K562 (cell line): ENCODE results near the gene KCNC3. TPM values are rescaled to one million over a fixed set of nuclear protein-coding genes. Genes with fewer than 3 reads are reported as not detected.
A peak's percentile ranks its signal among the peaks of the same experiment; 100 is the strongest.

Source experiments
- ATAC-seq: fragments of 200-7000 bp; cut with Tn5 transposase; 3 replicates; pipeline ENCODE4 v1.9.1; 2020; ENCODE audit warnings: moderate library complexity
- BruUV-seq: library from RNA; stranded (reverse); fragments of 400-500 nt; replicated peaks from 2 replicates; lab custom pipeline; 2021; lab: Mats Ljungman, UMichigan
- CTCF ChIA-PET: fragments of 300-600 bp; formaldehyde crosslinking; extraction: SDS; loops from one replicate; lab custom pipeline; 2021; ENCODE audit warnings: low intra/inter-chr PET ratio; lab: Yijun Ruan, JAX
- POLR2A ChIA-PET: fragments of 300-600, 350-650 bp; sonication (Branson Sonifier 250); formaldehyde crosslinking; extraction: SDS; loops from one replicate; lab custom pipeline; 2021; ENCODE audit warnings: antibody characterized with exemption, inconsistent platforms; lab: Yijun Ruan, JAX
- DNase-seq, 4 experiments: peaks; one replicate each; pipeline versions ENCODE4 v3.0.0 to v3.0.0-alpha.2; 2011 to 2018; ENCODE audit warnings: low spot score in 3 of 4, mixed read lengths in 3 of 4; ENCODE audit errors: extremely low read depth in 1 of 4
- FAIRE-seq: peaks from 2 replicates; lab custom pipeline; 2011; peaks lifted over from hg19 to GRCh38; lab: Jason Lieb, UNC
- H2AFZ ChIP-seq: 2 replicates; pipeline ENCODE4 v1.6.0; 2011; ENCODE audit warnings: low read depth, low read length, control low read depth, inconsistent platforms
- H3K27ac ChIP-seq: fragments of 200-600 bp; 3 replicates; pipeline ENCODE4 v1.8.0; 2011; ENCODE audit warnings: low read depth, mild to moderate bottlenecking, control low read depth, inconsistent platforms, low read length, moderate library complexity, mixed read lengths; ENCODE audit errors: extremely low read depth
- H3K27me3 ChIP-seq, 2 experiments: fragments of 300-600 bp in 1 of 2; 2 replicates in 1 of 2; 3 replicates in 1 of 2; pipeline versions ENCODE4 v1.6.0 to v1.8.0; 2011; ENCODE audit warnings: inconsistent platforms in 2 of 2, low read length in 2 of 2, mild to moderate bottlenecking in 1 of 2, mixed read lengths in 1 of 2, moderate library complexity in 1 of 2; ENCODE audit not compliant: control insufficient read depth in 2 of 2, insufficient read depth in 2 of 2
- H3K36me3 ChIP-seq: fragments of 300-600 bp; 3 replicates; pipeline ENCODE4 v1.8.0; 2011; ENCODE audit warnings: mild to moderate bottlenecking, low read length, inconsistent platforms; ENCODE audit not compliant: control insufficient read depth, insufficient read depth
- H3K4me1 ChIP-seq, 2 experiments: fragments of 200-600 bp in 1 of 2; replicated peaks in 1 of 2; 2 replicates in 1 of 2; 3 replicates in 1 of 2; pipeline versions ENCODE4 v1.5.1 to v1.8.0; 2011; ENCODE audit warnings: inconsistent platforms in 2 of 2, low read length in 2 of 2, mild to moderate bottlenecking in 1 of 2, mixed read lengths in 1 of 2, moderate library complexity in 1 of 2; ENCODE audit not compliant: control insufficient read depth in 2 of 2, insufficient read depth in 2 of 2
- H3K4me2 ChIP-seq: 2 replicates; pipeline ENCODE4 v1.6.1; 2011; ENCODE audit warnings: low read length, control low read depth, inconsistent platforms, mixed read lengths; ENCODE audit not compliant: insufficient read depth
- H3K4me3 ChIP-seq: fragments of 200-600 bp; sonication (generic), shearing (Covaris generic); 2 replicates; pipeline ENCODE4 v1.5.1; 2016; ENCODE audit warnings: control low read depth, inconsistent platforms
- H3K79me2 ChIP-seq: fragments of 200-600 bp; 3 replicates; pipeline ENCODE4 v1.8.0; 2011; ENCODE audit warnings: low read length, inconsistent platforms; ENCODE audit not compliant: control insufficient read depth, insufficient read depth
- H3K9ac ChIP-seq, 2 experiments: 2 replicates each; pipeline versions ENCODE4 v1.6.0 to v1.6.1; 2011; ENCODE audit warnings: low read depth in 2 of 2, low read length in 2 of 2, control low read depth in 1 of 2, inconsistent platforms in 1 of 2, mild to moderate bottlenecking in 1 of 2, mixed read lengths in 1 of 2; ENCODE audit not compliant: insufficient read depth in 1 of 2
- H3K9me1 ChIP-seq: one replicate; pipeline ENCODE4 v1.6.0; 2011; ENCODE audit warnings: inconsistent platforms, mild to moderate bottlenecking, low read length, moderate library complexity; ENCODE audit not compliant: control insufficient read depth, insufficient read depth
- H3K9me3 ChIP-seq: replicated peaks from 2 replicates; pipeline ENCODE4 v1.5.1; 2011; ENCODE audit warnings: low read depth, low read length, inconsistent platforms; ENCODE audit not compliant: control insufficient read depth, insufficient read depth
- H4K20me1 ChIP-seq: replicated peaks from 2 replicates; pipeline ENCODE4 v1.6.1; 2011; ENCODE audit warnings: low read length, inconsistent platforms, mixed read lengths; ENCODE audit not compliant: control insufficient read depth, insufficient read depth
- ZNF644 ChIP-seq: fragments of 200-800 bp; sonication (Bioruptor generic); IDR thresholded peaks from 2 replicates; pipeline ENCODE4 v1.6.1; 2016; ENCODE audit warnings: low read depth, missing genetic modification characterization, missing compliant biosample characterization
- WGBS: fragments of 100-300 bp; shearing (Covaris generic); methylation state at CpG from one replicate; pipeline ENCODE4 v1.1.6; 2016; ENCODE audit warnings: low coverage, mixed read lengths; ENCODE audit not compliant: insufficient coverage; ENCODE audit errors: missing lambda C conversion rate; 5-methylcytosine and 5-hydroxymethylcytosine counted together
- in situ Hi-C: fragments of 300-500 bp; cut with MboI; formaldehyde crosslinking; loops from 4 replicates; pipeline ENCODE4 v1.15.0; 2018; ENCODE audit warnings: inconsistent platforms, mixed read lengths
- intact Hi-C: fragments of 100-400 bp; cut with micrococcal nuclease; formaldehyde crosslinking; loops from 2 replicates; pipeline ENCODE4 v1.14.2; 2022
- polyA plus RNA-seq, 8 experiments: library from polyadenylated mRNA; depleted of rRNA in 4 of 8; stranded (reverse) in 5 of 8; unstranded in 3 of 8; fragments of >200 nt; fragmentation: Nextera tagmentation in 2 of 8; fragmentation: Illumina TruSeq in 1 of 8; extraction: Ambion mirVana in 2 of 8; extraction: Trizol in 1 of 8; gene quantifications; 2 replicates each; pipeline versions ENCODE4 v1.2.1 to v1.2.3, GENCODE V29; 2011 to 2014; ENCODE audit warnings: inconsistent platforms in 1 of 8, missing spikeins in 1 of 8
- total RNA-seq, 7 experiments: library from RNA; depleted of rRNA in 6 of 7; stranded (reverse); fragments of >200 nt in 6 of 7; fragmentation: Illumina TruSeq in 2 of 7; extraction: Trizol in 2 of 7; gene quantifications; 2 replicates each; pipeline versions ENCODE4 v1.2.1 to v1.2.3, GENCODE V29; 2011 to 2021; ENCODE audit warnings: low replicate concordance in 1 of 7
- TF ChIP-seq, protein P1 (sequence below), 2 experiments: fragments of 150-350 bp in 1 of 2; IDR thresholded peaks; 2 replicates each; pipeline ENCODE4 v1.6.1; 2012 to 2016; ENCODE audit warnings: low read depth in 2 of 2, low read length in 2 of 2, mild to moderate bottlenecking in 1 of 2, moderate library complexity in 1 of 2
- TF ChIP-seq, protein P2 (sequence below): fragments of 250-450 bp; sonication (Bioruptor Pico); IDR thresholded peaks from 2 replicates; pipeline ENCODE4 v1.8.0; 2022; ENCODE audit warnings: moderate library complexity, mild to moderate bottlenecking, inconsistent platforms
- TF ChIP-seq, protein P3 (sequence below), 2 experiments: fragments of 450-650 bp in 1 of 2; sonication (generic) in 1 of 2; formaldehyde crosslinking in 1 of 2; IDR thresholded peaks; 2 replicates each; pipeline versions ENCODE4 v1.7.1 to v1.9.0; 2016 to 2022; ENCODE audit warnings: inconsistent platforms in 1 of 2, mild to moderate bottlenecking in 1 of 2, missing genetic modification reagents in 1 of 2

The KCNC3 gene
- total and polyA plus RNA-seq, 9 of the 15 experiments (the other 6 are each of a cell fraction or from before 2014, with no cell fraction given): 0.03 to 26.2 (median 2.0) TPM

DNA sequence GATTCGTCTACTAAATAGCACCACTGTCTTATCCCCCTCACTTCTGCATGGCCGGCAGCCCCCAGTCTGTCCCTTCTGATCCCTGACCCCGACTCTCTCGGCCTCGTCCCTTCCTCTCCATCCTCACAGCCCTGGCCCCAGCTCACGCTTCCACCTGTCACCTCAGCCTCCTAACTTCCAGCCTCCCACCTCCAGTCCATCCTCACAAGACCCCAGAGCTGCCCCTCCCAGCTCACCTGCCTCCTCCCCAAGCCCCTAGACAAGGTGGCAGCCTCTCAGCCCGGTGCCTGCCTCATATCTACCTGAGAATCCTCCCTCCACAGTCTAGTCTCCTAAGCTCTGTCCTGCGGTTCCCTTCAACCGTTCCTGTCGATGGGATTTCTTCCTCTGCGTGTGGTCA is 10.0 kb downstream of the KCNC3 start (continued):
- TF ChIP-seq, protein P1, sequence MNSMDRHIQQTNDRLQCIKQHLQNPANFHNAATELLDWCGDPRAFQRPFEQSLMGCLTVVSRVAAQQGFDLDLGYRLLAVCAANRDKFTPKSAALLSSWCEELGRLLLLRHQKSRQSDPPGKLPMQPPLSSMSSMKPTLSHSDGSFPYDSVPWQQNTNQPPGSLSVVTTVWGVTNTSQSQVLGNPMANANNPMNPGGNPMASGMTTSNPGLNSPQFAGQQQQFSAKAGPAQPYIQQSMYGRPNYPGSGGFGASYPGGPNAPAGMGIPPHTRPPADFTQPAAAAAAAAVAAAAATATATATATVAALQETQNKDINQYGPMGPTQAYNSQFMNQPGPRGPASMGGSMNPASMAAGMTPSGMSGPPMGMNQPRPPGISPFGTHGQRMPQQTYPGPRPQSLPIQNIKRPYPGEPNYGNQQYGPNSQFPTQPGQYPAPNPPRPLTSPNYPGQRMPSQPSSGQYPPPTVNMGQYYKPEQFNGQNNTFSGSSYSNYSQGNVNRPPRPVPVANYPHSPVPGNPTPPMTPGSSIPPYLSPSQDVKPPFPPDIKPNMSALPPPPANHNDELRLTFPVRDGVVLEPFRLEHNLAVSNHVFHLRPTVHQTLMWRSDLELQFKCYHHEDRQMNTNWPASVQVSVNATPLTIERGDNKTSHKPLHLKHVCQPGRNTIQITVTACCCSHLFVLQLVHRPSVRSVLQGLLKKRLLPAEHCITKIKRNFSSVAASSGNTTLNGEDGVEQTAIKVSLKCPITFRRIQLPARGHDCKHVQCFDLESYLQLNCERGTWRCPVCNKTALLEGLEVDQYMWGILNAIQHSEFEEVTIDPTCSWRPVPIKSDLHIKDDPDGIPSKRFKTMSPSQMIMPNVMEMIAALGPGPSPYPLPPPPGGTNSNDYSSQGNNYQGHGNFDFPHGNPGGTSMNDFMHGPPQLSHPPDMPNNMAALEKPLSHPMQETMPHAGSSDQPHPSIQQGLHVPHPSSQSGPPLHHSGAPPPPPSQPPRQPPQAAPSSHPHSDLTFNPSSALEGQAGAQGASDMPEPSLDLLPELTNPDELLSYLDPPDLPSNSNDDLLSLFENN (IDR thresholded peaks at IDR 0.05; ENCODE audit: low read depth in 2 of 2, low read length in 2 of 2): no peak
- TF ChIP-seq, protein P2, sequence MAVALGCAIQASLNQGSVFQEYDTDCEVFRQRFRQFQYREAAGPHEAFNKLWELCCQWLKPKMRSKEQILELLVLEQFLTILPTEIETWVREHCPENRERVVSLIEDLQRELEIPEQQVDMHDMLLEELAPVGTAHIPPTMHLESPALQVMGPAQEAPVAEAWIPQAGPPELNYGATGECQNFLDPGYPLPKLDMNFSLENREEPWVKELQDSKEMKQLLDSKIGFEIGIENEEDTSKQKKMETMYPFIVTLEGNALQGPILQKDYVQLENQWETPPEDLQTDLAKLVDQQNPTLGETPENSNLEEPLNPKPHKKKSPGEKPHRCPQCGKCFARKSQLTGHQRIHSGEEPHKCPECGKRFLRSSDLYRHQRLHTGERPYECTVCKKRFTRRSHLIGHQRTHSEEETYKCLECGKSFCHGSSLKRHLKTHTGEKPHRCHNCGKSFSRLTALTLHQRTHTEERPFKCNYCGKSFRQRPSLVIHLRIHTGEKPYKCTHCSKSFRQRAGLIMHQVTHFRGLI (CRISPR knock-in tag): no peak

DNA sequence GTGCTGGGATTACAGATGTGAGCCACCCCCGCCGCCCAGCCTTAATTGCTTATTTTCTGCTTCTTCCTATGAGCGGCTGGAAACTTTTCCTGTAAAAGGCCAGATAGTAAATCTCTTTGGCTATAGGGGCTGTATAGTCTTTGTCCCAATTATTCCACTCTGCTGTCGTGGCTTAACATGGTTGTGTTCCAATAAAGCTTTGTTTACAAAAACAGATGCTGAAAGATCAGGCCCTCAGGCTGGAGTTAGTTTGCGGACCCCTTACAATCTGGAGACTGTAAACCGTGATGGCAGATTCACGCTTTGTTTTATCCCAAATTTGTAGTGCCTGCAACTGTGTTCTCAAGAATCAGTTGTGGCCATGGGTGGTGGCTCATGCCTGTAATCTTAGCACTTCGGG is 10.7 kb downstream of the KCNC3 start:
- H3K27me3 ChIP-seq: no peaks in the 10 kb centered on the region
- H3K36me3 ChIP-seq: peaks cover 17% of the 10 kb centered on the region; the same call in 1 of the 3 replicates
- TF ChIP-seq ZNF644 (tag): no peak
- TF ChIP-seq, protein P3, sequence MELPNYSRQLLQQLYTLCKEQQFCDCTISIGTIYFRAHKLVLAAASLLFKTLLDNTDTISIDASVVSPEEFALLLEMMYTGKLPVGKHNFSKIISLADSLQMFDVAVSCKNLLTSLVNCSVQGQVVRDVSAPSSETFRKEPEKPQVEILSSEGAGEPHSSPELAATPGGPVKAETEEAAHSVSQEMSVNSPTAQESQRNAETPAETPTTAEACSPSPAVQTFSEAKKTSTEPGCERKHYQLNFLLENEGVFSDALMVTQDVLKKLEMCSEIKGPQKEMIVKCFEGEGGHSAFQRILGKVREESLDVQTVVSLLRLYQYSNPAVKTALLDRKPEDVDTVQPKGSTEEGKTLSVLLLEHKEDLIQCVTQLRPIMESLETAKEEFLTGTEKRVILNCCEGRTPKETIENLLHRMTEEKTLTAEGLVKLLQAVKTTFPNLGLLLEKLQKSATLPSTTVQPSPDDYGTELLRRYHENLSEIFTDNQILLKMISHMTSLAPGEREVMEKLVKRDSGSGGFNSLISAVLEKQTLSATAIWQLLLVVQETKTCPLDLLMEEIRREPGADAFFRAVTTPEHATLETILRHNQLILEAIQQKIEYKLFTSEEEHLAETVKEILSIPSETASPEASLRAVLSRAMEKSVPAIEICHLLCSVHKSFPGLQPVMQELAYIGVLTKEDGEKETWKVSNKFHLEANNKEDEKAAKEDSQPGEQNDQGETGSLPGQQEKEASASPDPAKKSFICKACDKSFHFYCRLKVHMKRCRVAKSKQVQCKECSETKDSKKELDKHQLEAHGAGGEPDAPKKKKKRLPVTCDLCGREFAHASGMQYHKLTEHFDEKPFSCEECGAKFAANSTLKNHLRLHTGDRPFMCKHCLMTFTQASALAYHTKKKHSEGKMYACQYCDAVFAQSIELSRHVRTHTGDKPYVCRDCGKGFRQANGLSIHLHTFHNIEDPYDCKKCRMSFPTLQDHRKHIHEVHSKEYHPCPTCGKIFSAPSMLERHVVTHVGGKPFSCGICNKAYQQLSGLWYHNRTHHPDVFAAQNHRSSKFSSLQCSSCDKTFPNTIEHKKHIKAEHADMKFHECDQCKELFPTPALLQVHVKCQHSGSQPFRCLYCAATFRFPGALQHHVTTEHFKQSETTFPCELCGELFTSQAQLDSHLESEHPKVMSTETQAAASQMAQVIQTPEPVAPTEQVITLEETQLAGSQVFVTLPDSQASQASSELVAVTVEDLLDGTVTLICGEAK (IDR thresholded peaks at IDR 0.05): peak; percentile 66
- TF ChIP-seq, protein P3 (CRISPR knock-in tag; IDR thresholded peaks at IDR 0.05): peak; percentile 59; the same call in 1 of the 2 replicates
- ChIA-PET POLR2A (no interaction called here), CTCF (no interaction called here)
- no peaks in the 10 kb centered on the region for H3K79me2 ChIP-seq
- H3K9ac ChIP-seq: no peak overlapping the region
- BruUV-seq: no TSS peak
- intact Hi-C loops: no loop called here
- no peak for FAIRE-seq
- H2AFZ ChIP-seq: no peak overlapping the region
- in situ Hi-C loops: no loop called here
- H3K9me3 ChIP-seq: no peaks in the 10 kb centered on the region
- peaks cover 0 to 28% of the 10 kb centered on the region in 2 experiments; a peak in 4 of 5 replicates for H3K4me1 ChIP-seq
- H3K9me1 ChIP-seq: no peaks in the 10 kb centered on the region
- no peak overlapping the region for H3K4me3 ChIP-seq
- no peak for ATAC-seq
- no peak for DNase-seq
- H3K4me2 ChIP-seq: no peak overlapping the region
- WGBS: 72% methylated on average over 8 of the region's 8 CpGs
- peaks cover 6% of the 10 kb centered on the region; the same call in 1 of the 2 replicates for H4K20me1 ChIP-seq
- H3K27ac ChIP-seq: no peak overlapping the region
